GM12875 (cell line): ENCODE data around the gene LPP.

Experiments used
- H3K4me3 ChIP-seq: one replicate; pipeline ENCODE4 v1.5.1; 2011; ENCODE audit warnings: low read depth, low read length, control low read depth
- CTCF ChIP-seq: IDR thresholded peaks from 2 replicates; pipeline ENCODE4 v1.5.1; 2011; ENCODE audit warnings: low read depth, mild to moderate bottlenecking, control low read depth, inconsistent platforms, low read length, moderate library complexity, borderline replicate concordance; ENCODE audit not compliant: insufficient read depth

Gene LPP

GRCh38 chr3:188712991-188713390, 559.0 kb downstream of the LPP start:
- no peak overlapping the region for H3K4me3 ChIP-seq

GRCh38 chr3:188719545-188719944, 565.6 kb downstream of the LPP start:
- TF ChIP-seq CTCF: no peak
- no peak overlapping the region for H3K4me3 ChIP-seq

More at GRCh38 chr3:188712991-188713390, 559.0 kb downstream of the LPP start:
- TF ChIP-seq CTCF: no peak

- no peak for TF ChIP-seq CTCF
- H3K4me3 ChIP-seq: no peak overlapping the region
Observed at GRCh38 chr3:188720215-188720614, 566.3 kb downstream of the LPP start.

GRCh38 chr3:188720636-188721035, 566.7 kb downstream of the LPP start:
- TF ChIP-seq CTCF: no peak
- H3K4me3 ChIP-seq: no peak overlapping the region

- no peak for TF ChIP-seq CTCF
Observed at GRCh38 chr3:188721312-188721711, 567.4 kb downstream of the LPP start.

GRCh38 chr3:188721990-188722389, 568.0 kb downstream of the LPP start:
- no peak overlapping the region for H3K4me3 ChIP-seq
- TF ChIP-seq CTCF: no peak

More at GRCh38 chr3:188721312-188721711, 567.4 kb downstream of the LPP start:
- H3K4me3 ChIP-seq: no peak overlapping the region

GRCh38 chr3:188722963-188723362, 569.0 kb downstream of the LPP start:
- no peak for TF ChIP-seq CTCF
- no peak overlapping the region for H3K4me3 ChIP-seq
